Astrocyte of the spinal cord (primary cell): ENCODE data around the gene PTPRN2.

Experiments
- DNase-seq: peaks from one replicate; pipeline ENCODE4 v3.0.0; 2011; ENCODE audit warnings: low read depth, low spot score
- H3K4me3 ChIP-seq: 2 replicates; pipeline ENCODE4 v1.5.1; 2011; ENCODE audit warnings: low read depth, mild to moderate bottlenecking, low read length, moderate library complexity
- CTCF ChIP-seq: IDR thresholded peaks from 2 replicates; pipeline ENCODE4 v1.5.1; 2012; ENCODE audit warnings: low read depth, mild to moderate bottlenecking, low read length, inconsistent platforms
- in situ Hi-C: cut with HindIII; loops from 2 replicates; pipeline ENCODE4 v1.10.0; 2017; ENCODE audit warnings: low sequenced_read_pairs

Gene PTPRN2

GRCh38 chr7:157797361-157797760 lies 790.3 kb downstream of the PTPRN2 start:
- no peak overlapping the region for H3K4me3 ChIP-seq
- DNase-seq = no peak
- no peak for TF ChIP-seq CTCF
- in situ Hi-C loops = no loop called here

- no peak for TF ChIP-seq CTCF
Measured at GRCh38 chr7:157796846-157797245, 790.8 kb downstream of the PTPRN2 start.

GRCh38 chr7:157795643-157796042 lies 792.0 kb downstream of the PTPRN2 start:
- no peak overlapping the region for H3K4me3 ChIP-seq

More at GRCh38 chr7:157796846-157797245, 790.8 kb downstream of the PTPRN2 start:
- no peak for DNase-seq
- no peak overlapping the region for H3K4me3 ChIP-seq
- in situ Hi-C loops = no loop called here

GRCh38 chr7:157795199-157795598 lies 792.4 kb downstream of the PTPRN2 start:
- TF ChIP-seq CTCF = no peak
- no peak for DNase-seq
- in situ Hi-C loops = no loop called here
- H3K4me3 ChIP-seq = no peak overlapping the region

More at GRCh38 chr7:157795643-157796042, 792.0 kb downstream of the PTPRN2 start:
- in situ Hi-C loops = no loop called here
- no peak for DNase-seq
- no peak for TF ChIP-seq CTCF

GRCh38 chr7:157794746-157795065 lies 792.9 kb downstream of the PTPRN2 start:
- DNase-seq = no peak
- in situ Hi-C loops = no loop called here
- no peak overlapping the region for H3K4me3 ChIP-seq
- TF ChIP-seq CTCF = no peak

- in situ Hi-C loops = no loop called here
- no peak overlapping the region for H3K4me3 ChIP-seq
- no peak for TF ChIP-seq CTCF
- no peak for DNase-seq
Measured at GRCh38 chr7:157793973-157794745, 793.5 kb downstream of the PTPRN2 start.
